Stimulated activated CD8-positive, alpha-beta memory T cell treated with anti-CD3 and anti-CD28 coated beads, Interleukin-12 subunit alpha, Interleukin-12 subunit beta, amount 100 ng/mL, for 4 hours (primary cell): ENCODE measurements around the gene ALG1.
"Not testable (repeated sequence)": the region's sequence is repeated elsewhere in the genome, so short reads cannot be mapped to it uniquely, and the experiment has no call there.

ENCODE experiments used
- DNase-seq: peaks from one replicate; pipeline ENCODE4 v3.0.0-alpha.2; 2020; ENCODE audit warnings: low read depth

Gene ALG1

GRCh38 chr16:5099174-5099573 lies 27.5 kb downstream of the ALG1 start:
- not testable (repeated sequence) for DNase-seq

DNA sequence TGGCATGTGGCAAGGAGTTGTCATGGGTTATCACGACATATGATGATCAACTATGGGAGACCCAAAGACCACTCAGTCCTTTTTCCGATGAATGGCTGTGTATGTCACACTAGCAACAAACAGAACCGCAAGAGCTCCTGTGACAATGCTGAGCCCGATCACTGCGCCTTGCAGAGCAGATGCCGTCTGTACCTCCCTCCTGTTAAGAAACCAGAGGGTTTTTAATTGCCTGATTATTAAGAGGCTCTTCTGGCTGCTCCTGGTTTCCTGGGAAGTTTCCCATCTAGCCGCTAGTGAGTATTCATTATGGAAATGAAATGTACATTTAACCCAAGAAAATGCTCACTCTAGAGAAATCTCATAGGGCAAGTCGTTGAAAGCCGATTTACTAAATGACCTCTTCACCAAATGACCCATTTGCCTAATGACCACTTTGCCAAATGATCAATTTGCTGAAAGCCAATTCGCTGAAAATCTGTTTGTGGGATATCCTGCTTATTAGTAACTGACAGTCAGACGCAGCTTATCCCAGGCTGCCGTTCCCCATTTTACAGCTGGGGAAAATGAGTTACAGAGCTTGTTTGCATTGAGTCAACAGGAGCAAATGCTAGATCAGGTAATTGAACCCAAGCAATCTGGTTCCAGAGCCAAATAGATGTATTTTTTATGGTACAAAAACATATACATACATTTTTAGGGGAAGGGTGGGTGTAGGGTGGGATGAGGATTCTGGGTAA lies 31.8 kb downstream of the ALG1 start:
- not testable (repeated sequence) for DNase-seq

DNA sequence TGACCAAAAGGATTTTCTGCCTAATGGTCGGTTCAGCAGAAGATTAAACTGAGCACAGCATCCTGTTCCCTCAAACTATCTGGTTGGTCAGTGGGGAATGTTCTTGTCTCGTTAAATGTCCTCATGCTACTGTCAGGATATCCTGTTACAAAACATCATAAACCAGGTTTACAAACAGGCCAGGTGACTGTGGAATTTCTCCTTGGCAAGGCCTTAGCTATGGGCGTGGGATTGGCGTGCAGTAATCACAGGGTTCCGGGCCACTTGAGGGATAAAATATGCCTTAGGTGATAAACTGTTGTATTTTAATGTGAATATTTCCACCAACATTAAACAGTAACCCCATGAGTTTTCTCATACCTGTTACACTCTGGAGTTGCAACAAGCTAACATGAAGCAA lies 33.4 kb downstream of the ALG1 start:
- DNase-seq, result not testable (repeated sequence)

DNA sequence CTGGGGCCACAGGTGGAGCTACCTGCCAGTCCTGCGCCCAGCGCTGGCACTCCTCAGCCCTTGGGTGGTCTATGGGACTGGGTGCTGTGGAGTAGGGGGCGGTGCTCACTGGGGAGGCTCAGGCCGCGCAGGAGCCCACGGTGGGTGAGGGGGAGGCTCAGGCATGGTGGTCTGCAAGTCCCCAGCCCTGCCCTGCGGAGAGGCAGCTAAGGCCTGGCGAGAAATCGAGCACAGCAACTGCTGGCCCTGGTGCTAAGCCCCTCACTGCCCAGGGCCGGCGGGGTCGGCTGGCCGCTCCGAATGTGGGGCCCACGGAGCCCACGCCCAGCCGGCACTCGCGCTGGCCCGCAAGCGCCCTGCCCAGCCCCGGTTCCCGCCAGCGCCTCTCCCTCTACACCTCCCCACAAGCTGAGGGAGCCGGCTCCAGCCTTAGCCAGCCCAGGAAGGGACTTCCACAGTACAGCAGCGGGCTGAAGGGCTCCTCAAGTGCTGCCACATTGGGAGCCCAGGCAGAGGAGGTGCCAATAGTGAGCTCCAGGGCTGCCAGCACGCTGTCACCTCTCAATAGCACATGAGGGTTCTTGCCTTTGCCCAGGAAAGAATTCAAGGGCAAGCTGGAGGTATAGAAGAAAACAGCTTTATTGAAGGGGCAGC lies 37.0 kb downstream of the ALG1 start:
- DNase-seq, result no peak

- DNase-seq, result not testable (repeated sequence)
Measured at GRCh38 chr16:5110933-5111332, 39.3 kb downstream of the ALG1 start.

DNA sequence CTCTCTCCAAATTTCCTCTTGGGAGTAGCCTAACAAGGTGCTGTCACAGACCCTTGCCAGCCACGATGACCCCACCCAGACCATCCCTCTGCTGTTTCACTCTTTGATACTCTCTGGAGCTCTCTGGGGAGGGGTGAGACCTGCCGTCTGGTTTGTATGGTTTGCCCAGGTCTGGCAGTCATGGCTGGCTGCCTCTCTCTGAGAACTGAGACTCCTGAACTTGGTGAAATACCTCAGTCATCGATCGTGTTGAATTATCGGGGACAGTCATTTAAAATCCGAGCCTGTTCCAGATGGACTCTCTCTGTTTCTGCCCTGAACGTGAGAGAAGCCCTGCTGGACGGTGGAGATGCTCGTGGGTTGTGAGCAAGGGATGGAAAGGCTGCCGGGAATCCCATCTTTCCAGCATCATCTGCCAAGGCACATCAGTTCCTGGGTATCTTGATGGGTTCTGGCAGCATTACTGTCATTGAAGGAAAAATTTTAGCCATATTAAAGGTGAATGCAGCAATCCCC lies 45.2 kb downstream of the ALG1 start:
- not testable (repeated sequence) for DNase-seq

GRCh38 chr16:5117300-5118087 lies 45.9 kb downstream of the ALG1 start:
- DNase-seq, result not testable (repeated sequence)

GRCh38 chr16:5131467-5132004 lies 59.9 kb downstream of the ALG1 start:
- DNase-seq, result not testable (repeated sequence)

DNA sequence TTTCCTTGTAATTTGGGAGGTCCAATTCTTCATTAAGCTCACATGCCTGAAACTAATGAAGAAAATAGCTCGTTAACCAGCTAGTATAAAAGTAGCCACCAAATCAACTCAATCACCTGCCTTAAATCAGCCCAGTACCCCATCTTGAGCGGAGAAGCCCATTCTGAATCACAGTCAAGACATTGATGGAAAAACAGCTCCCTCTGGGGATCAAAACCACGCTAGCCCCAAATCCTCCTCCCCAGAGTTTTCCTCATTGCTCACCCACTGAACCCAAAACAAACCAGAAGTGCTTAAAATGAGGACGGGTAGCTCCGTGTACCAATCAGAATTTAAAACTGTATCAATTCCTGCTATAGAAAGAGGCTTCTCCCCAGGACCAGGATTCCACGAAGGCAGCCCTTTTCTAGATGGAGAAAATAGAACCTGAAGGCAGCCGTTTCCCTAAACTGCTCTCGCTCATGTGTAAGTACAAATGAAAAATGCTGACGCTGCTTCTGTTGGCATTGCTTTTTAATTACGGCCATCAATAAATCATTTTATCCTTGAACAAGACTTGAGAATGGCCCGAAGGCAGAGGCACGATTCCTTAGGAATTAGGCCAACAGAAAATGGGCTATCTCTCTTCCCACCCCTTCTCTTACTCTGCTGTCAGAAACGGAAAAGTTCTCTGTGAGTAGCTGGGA lies 61.4 kb downstream of the ALG1 start:
- DNase-seq, result not testable (repeated sequence)

DNA sequence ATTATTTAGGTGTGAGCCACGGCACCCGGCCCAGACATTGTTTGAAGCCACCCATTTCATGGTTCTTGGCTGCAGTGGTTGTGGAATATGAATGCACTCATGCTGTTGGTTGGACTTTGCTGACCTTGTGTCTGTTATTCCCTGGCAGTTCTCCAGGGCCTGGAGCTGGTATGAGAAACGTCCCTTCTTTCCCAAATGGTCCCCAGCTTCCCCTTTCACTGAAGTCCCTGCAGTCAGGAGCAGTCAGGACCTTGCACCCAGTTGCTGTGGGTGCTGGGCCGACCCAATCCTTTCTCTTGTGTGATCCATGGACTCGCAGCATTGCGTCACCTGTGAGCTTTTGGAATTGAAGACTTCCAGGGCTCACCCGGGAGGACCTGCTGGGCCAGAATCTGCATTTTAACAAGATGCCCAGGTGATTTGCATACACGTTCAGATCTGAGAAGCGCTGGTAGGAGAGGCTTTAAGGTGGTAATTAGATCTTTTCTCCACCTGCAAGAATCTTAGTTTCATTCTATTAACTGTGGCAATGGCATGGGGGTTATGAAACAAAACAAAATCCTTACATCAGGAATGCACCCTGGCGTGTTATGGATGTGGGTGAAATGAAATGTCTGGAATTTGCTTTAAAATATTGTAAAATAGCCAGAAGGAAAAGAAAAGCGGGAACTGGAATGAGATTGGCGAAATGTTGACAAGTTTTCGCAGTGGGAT lies 63.3 kb downstream of the ALG1 start:
- not testable (repeated sequence) for DNase-seq
